Measurements from ENCODE around the gene CD320. TPM values are rescaled to one million over a fixed set of nuclear protein-coding genes. Genes with fewer than 3 reads are reported as not detected.
"Not testable (repeated sequence)": the region's sequence is repeated elsewhere in the genome, so short reads cannot be mapped to it uniquely, and the experiment has no call there.

Gene CD320
- polyA plus RNA-seq, 1 donor from 2014 or later, result 89.6 TPM

GRCh38 chr19:8342316-8342683 lies 34.1 kb upstream of the CD320 start:
- Histone ChIP-seq H3K4me3 (ENCODE audit: low read length) (no peak overlapping the region), H3K9me3 (ENCODE audit: low read length) (no peaks in the 10 kb centered on the region), H3F3A (ENCODE audit: insufficient read depth, low read length, poor library complexity, severe bottlenecking) (no peaks in the 10 kb centered on the region), H2AFZ (ENCODE audit: low read depth, low read length) (no peak overlapping the region), H3K9me2 (ENCODE audit: insufficient read depth, low read length) (no peaks in the 10 kb centered on the region), H3K27me3 (ENCODE audit: insufficient read depth, low read depth, low read length) (peaks cover 34% of the 10 kb centered on the region), H3K9ac (ENCODE audit: low read length) (no peak overlapping the region), H3K36me3 (ENCODE audit: insufficient read depth, low read length) (no peaks in the 10 kb centered on the region), H4K20me1 (ENCODE audit: insufficient read depth) (no peaks in the 10 kb centered on the region), H3K27ac (ENCODE audit: low read length) (no peak overlapping the region), H3K4me2 (ENCODE audit: low read length) (no peak overlapping the region), H3K79me2 (replicated peaks; ENCODE audit: insufficient read depth, low read length) (no peaks in the 10 kb centered on the region)
- TF ChIP-seq EP300 (conservative IDR thresholded peaks at IDR 0.05; ENCODE audit: poor library complexity, severe bottlenecking) (no peak), MXI1 (conservative IDR thresholded peaks at IDR 0.05; ENCODE audit: poor library complexity, severe bottlenecking) (no peak)

DNA sequence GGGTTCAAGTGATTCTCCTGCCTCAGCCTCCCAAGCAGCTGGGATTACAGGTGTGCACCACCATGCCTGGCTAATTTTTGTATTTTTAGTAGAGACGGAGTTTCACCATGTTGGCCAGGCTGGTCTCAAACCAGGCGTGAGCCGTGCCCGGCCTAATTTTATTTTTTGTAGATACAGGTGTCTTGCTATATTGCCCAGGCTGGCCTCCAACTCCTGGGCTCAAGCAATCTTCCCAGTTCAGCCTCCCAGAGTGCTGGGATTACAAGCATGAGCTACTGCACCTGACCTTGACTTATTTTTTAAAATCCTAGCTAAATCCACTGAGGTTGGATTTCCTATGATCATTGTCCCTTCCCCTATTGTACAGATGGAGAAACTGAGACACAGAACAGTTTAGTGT lies 33.3 kb upstream of the CD320 start:
- H3K4me3 ChIP-seq (ENCODE audit: low read length); H3K27ac ChIP-seq (ENCODE audit: low read length): not testable (repeated sequence)

GRCh38 chr19:8340341-8341096 lies 32.4 kb upstream of the CD320 start:
- no peak overlapping the region for H3K9ac ChIP-seq (ENCODE audit: low read length)
- H2AFZ ChIP-seq (ENCODE audit: low read depth, low read length), result no peak overlapping the region
- H3K4me2 ChIP-seq (ENCODE audit: low read length), result no peak overlapping the region
- H3K9me3 ChIP-seq (ENCODE audit: low read length), result no peaks in the 10 kb centered on the region
- no peaks in the 10 kb centered on the region for H3K9me2 ChIP-seq (ENCODE audit: insufficient read depth, low read length)
- peaks cover 48% of the 10 kb centered on the region for H3K27me3 ChIP-seq (ENCODE audit: insufficient read depth, low read depth, low read length)
- no peaks in the 10 kb centered on the region for H3F3A ChIP-seq (ENCODE audit: insufficient read depth, low read length, poor library complexity, severe bottlenecking)
- H3K79me2 ChIP-seq (replicated peaks; ENCODE audit: insufficient read depth, low read length), result no peaks in the 10 kb centered on the region
- H3K36me3 ChIP-seq (ENCODE audit: insufficient read depth, low read length), result no peaks in the 10 kb centered on the region
- H4K20me1 ChIP-seq (ENCODE audit: insufficient read depth), result no peaks in the 10 kb centered on the region
- TF ChIP-seq CTCF (IDR thresholded peaks at IDR 0.05; ENCODE audit: poor library complexity, severe bottlenecking) (no peak), POLR2AphosphoS5 (IDR thresholded peaks at IDR 0.05) (no peak), SMC3 (conservative IDR thresholded peaks at IDR 0.05; ENCODE audit: poor library complexity) (no peak)
- H3K4me3 ChIP-seq (ENCODE audit: low read length), result no peak overlapping the region
- no peak overlapping the region for H3K27ac ChIP-seq (ENCODE audit: low read length)

More for the DNA sequence above, 33.3 kb upstream of the CD320 start:
- peaks cover 38% of the 10 kb centered on the region for H3K27me3 ChIP-seq (ENCODE audit: insufficient read depth, low read depth, low read length)
- H3K9me3 ChIP-seq (ENCODE audit: low read length); H3K9me2 ChIP-seq (ENCODE audit: insufficient read depth, low read length); H3K79me2 ChIP-seq (replicated peaks; ENCODE audit: insufficient read depth, low read length); H3K36me3 ChIP-seq (ENCODE audit: insufficient read depth, low read length); H3K4me2 ChIP-seq (ENCODE audit: low read length); H3F3A ChIP-seq (ENCODE audit: insufficient read depth, low read length, poor library complexity, severe bottlenecking); H2AFZ ChIP-seq (ENCODE audit: low read depth, low read length); H3K9ac ChIP-seq (ENCODE audit: low read length); H4K20me1 ChIP-seq (ENCODE audit: insufficient read depth): not testable (repeated sequence)

DNA sequence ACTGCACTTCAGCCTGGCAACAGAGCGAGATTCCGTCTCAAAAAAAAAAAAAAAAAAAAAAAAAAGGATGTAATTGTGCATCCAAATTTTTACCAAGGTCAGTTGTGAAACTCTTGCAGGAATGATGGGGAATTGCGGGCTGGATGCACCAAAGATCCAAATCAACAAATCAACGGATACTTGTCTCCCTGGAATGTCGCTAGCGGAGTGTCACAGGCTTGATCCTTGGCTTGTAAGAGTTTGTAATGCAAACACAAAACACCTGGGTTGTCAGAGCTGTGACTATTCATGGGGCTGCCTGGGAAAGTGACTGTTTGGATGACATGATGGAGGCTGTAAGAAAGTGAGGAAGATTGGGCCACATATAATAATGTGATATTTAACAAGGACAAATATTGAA lies 30.7 kb upstream of the CD320 start:
- Histone ChIP-seq H3F3A (ENCODE audit: insufficient read depth, low read length, poor library complexity, severe bottlenecking) (no peaks in the 10 kb centered on the region), H3K36me3 (ENCODE audit: insufficient read depth, low read length) (no peaks in the 10 kb centered on the region), H3K27me3 (ENCODE audit: insufficient read depth, low read depth, low read length) (peaks cover 59% of the 10 kb centered on the region), H3K4me2 (ENCODE audit: low read length) (no peak overlapping the region), H3K9me2 (ENCODE audit: insufficient read depth, low read length) (no peaks in the 10 kb centered on the region), H3K9ac (ENCODE audit: low read length) (no peak overlapping the region), H2AFZ (ENCODE audit: low read depth, low read length) (no peak overlapping the region), H3K79me2 (replicated peaks; ENCODE audit: insufficient read depth, low read length) (no peaks in the 10 kb centered on the region), H3K4me3 (ENCODE audit: low read length) (no peak overlapping the region), H3K27ac (ENCODE audit: low read length) (no peak overlapping the region), H3K9me3 (ENCODE audit: low read length) (no peaks in the 10 kb centered on the region), H4K20me1 (ENCODE audit: insufficient read depth) (no peaks in the 10 kb centered on the region)
- no peak for TF ChIP-seq MXI1 (conservative IDR thresholded peaks at IDR 0.05; ENCODE audit: poor library complexity, severe bottlenecking)
- TF ChIP-seq SMC3 (conservative IDR thresholded peaks at IDR 0.05; ENCODE audit: poor library complexity), result no peak
- TF ChIP-seq REST (IDR thresholded peaks at IDR 0.05; ENCODE audit: borderline replicate concordance), result no peak
- no peak for TF ChIP-seq POLR2AphosphoS5 (IDR thresholded peaks at IDR 0.05)
- TF ChIP-seq TAF1 (IDR thresholded peaks at IDR 0.05; ENCODE audit: low read depth), result no peak
- TF ChIP-seq RAD21 (conservative IDR thresholded peaks at IDR 0.05), result no peak
- TF ChIP-seq EZH2 (IDR thresholded peaks at IDR 0.05; ENCODE audit: borderline replicate concordance, insufficient read depth, low read length, poor library complexity, severe bottlenecking), result no peak
- TF ChIP-seq EP300 (conservative IDR thresholded peaks at IDR 0.05; ENCODE audit: poor library complexity, severe bottlenecking), result no peak
